ENCODE measurements around the gene LMLN.

DNA sequence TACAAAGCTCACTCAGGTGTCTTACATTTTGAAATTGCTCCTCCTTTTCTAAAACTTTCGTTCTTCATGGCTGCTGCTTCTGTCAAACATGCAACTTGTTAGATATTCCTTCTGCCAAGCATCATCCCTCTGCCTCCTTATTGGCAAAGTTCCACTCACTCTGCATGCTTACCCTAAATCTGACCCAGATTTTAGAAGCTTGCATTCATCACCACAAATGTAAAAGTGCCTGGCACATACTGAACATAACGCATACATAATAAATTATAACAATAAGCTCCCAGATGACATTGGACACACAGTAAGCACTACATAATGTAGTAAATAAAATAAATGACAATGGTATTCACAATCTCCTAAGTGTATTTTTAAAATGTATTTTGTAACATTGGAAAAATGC, 107.4 kb downstream of the LMLN start:
- TF ChIP-seq, protein P1, sequence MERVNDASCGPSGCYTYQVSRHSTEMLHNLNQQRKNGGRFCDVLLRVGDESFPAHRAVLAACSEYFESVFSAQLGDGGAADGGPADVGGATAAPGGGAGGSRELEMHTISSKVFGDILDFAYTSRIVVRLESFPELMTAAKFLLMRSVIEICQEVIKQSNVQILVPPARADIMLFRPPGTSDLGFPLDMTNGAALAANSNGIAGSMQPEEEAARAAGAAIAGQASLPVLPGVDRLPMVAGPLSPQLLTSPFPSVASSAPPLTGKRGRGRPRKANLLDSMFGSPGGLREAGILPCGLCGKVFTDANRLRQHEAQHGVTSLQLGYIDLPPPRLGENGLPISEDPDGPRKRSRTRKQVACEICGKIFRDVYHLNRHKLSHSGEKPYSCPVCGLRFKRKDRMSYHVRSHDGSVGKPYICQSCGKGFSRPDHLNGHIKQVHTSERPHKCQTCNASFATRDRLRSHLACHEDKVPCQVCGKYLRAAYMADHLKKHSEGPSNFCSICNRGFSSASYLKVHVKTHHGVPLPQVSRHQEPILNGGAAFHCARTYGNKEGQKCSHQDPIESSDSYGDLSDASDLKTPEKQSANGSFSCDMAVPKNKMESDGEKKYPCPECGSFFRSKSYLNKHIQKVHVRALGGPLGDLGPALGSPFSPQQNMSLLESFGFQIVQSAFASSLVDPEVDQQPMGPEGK (CRISPR knock-in tag; IDR thresholded peaks at IDR 0.05; ENCODE audit: borderline replicate concordance), result no peak
- TF ChIP-seq, protein P2, sequence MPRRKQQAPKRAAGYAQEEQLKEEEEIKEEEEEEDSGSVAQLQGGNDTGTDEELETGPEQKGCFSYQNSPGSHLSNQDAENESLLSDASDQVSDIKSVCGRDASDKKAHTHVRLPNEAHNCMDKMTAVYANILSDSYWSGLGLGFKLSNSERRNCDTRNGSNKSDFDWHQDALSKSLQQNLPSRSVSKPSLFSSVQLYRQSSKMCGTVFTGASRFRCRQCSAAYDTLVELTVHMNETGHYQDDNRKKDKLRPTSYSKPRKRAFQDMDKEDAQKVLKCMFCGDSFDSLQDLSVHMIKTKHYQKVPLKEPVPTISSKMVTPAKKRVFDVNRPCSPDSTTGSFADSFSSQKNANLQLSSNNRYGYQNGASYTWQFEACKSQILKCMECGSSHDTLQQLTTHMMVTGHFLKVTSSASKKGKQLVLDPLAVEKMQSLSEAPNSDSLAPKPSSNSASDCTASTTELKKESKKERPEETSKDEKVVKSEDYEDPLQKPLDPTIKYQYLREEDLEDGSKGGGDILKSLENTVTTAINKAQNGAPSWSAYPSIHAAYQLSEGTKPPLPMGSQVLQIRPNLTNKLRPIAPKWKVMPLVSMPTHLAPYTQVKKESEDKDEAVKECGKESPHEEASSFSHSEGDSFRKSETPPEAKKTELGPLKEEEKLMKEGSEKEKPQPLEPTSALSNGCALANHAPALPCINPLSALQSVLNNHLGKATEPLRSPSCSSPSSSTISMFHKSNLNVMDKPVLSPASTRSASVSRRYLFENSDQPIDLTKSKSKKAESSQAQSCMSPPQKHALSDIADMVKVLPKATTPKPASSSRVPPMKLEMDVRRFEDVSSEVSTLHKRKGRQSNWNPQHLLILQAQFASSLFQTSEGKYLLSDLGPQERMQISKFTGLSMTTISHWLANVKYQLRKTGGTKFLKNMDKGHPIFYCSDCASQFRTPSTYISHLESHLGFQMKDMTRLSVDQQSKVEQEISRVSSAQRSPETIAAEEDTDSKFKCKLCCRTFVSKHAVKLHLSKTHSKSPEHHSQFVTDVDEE (CRISPR knock-in tag; IDR thresholded peaks at IDR 0.05), result no peak
- TF ChIP-seq GLIS3 (CRISPR knock-in tag; IDR thresholded peaks at IDR 0.05), result no peak
- TF ChIP-seq ZFP3 (CRISPR knock-in tag; IDR thresholded peaks at IDR 0.05), result no peak
- TF ChIP-seq ZNF565 (CRISPR knock-in tag; conservative IDR thresholded peaks at IDR 0.05; ENCODE audit: low read depth), result no peak
- TF ChIP-seq ARNTL (CRISPR knock-in tag; IDR thresholded peaks at IDR 0.05; ENCODE audit: borderline replicate concordance, low read depth), result no peak
- TF ChIP-seq PPARA (CRISPR knock-in tag; IDR thresholded peaks at IDR 0.05; ENCODE audit: borderline replicate concordance), result no peak
